PC-3 (cell line): ENCODE measurements around the gene SUGT1. TPM values are rescaled to one million over a fixed set of nuclear protein-coding genes. Genes with fewer than 3 reads are reported as not detected.
"Not testable (repeated sequence)": the region's sequence is repeated elsewhere in the genome, so short reads cannot be mapped to it uniquely, and the experiment has no call there.

ENCODE experiments used
- ATAC-seq: fragments of 200-7000 bp; cut with Tn5 transposase; 2 replicates; pipeline ENCODE4 v1.9.1; 2020; ENCODE audit warnings: mild to moderate bottlenecking, moderate library complexity
- BruUV-seq: library from RNA; stranded (reverse); fragments of 400-500 nt; replicated peaks from 2 replicates; lab custom pipeline; 2021; lab: Mats Ljungman, UMichigan
- CTCF ChIA-PET: fragments of 300-600 bp; sonication (Branson Sonifier 250); formaldehyde crosslinking; loops from one replicate; lab custom pipeline; 2022; ENCODE audit warnings: antibody characterized with exemption; lab: Charles Lee
- POLR2A ChIA-PET: fragments of 300-600 bp; sonication (Branson Sonifier 250); formaldehyde crosslinking; loops from one replicate; lab custom pipeline; 2022; ENCODE audit warnings: antibody characterized with exemption; ENCODE audit not compliant: unreplicated experiment; lab: Charles Lee
- DNase-seq: peaks from one replicate; pipeline ENCODE4 v3.0.0-alpha.2; 2015
- H2AFZ ChIP-seq: fragments of 300-600 bp; sonication (generic); 2 replicates; pipeline ENCODE4 v1.6.0; 2016; ENCODE audit warnings: antibody characterized with exemption, low read length
- H3F3A ChIP-seq: fragments of 300-600 bp; sonication (generic); one replicate; pipeline ENCODE4 v1.6.0; 2017; ENCODE audit warnings: antibody characterized with exemption, low read length, control low read depth, mild to moderate bottlenecking; ENCODE audit not compliant: unreplicated experiment
- H3K27ac ChIP-seq: fragments of 300-600 bp; sonication (generic); 2 replicates; pipeline ENCODE4 v1.5.1; 2016; ENCODE audit warnings: mild to moderate bottlenecking, low read length
- H3K27me3 ChIP-seq: fragments of 300-600 bp; sonication (generic); 2 replicates; pipeline ENCODE4 v1.6.1; 2016; ENCODE audit warnings: low read length, mixed read lengths
- H3K36me3 ChIP-seq: fragments of 300-600 bp; sonication (generic); 2 replicates; pipeline ENCODE4 v1.6.1; 2016; ENCODE audit warnings: low read depth, mixed run types, low read length, mixed read lengths
- H3K4me1 ChIP-seq: fragments of 300-600 bp; sonication (generic); 2 replicates; pipeline ENCODE4 v1.5.1; 2016; ENCODE audit warnings: low read length; ENCODE audit not compliant: insufficient read depth
- H3K4me2 ChIP-seq: fragments of 300-600 bp; sonication (generic); 2 replicates; pipeline ENCODE4 v1.6.0; 2016; ENCODE audit warnings: low read length
- H3K4me3 ChIP-seq: fragments of 300-600 bp; sonication (generic); 2 replicates; pipeline ENCODE4 v1.5.1; 2016; ENCODE audit warnings: mild to moderate bottlenecking, low read length, mixed read lengths
- H3K79me2 ChIP-seq: fragments of 300-600 bp; sonication (generic); 2 replicates; pipeline ENCODE4 v1.6.1; 2017; ENCODE audit warnings: low read length, mixed read lengths
- H3K9ac ChIP-seq: fragments of 300-600 bp; sonication (generic); 2 replicates; pipeline ENCODE4 v1.6.0; 2016; ENCODE audit warnings: mild to moderate bottlenecking, low read length
- H3K9me2 ChIP-seq: fragments of 300-600 bp; sonication (generic); replicated peaks from 2 replicates; pipeline ENCODE4 v1.6.1; 2016; ENCODE audit warnings: mixed run types, low read length, mixed read lengths
- H3K9me3 ChIP-seq: fragments of 300-600 bp; sonication (generic); 2 replicates; pipeline ENCODE4 v1.6.1; 2016; ENCODE audit warnings: low read length, mixed read lengths
- H4K20me1 ChIP-seq: fragments of 300-600 bp; sonication (generic); 2 replicates; pipeline ENCODE4 v1.6.1; 2016; ENCODE audit warnings: low read length, mixed read lengths
- EZH2 ChIP-seq: fragments of 300-600 bp; sonication (generic); IDR thresholded peaks from one replicate; pipeline ENCODE4 v1.6.1; 2017; ENCODE audit warnings: antibody characterized with exemption, mild to moderate bottlenecking, low read length; ENCODE audit not compliant: unreplicated experiment
- EZH2phosphoT487 ChIP-seq: fragments of 300-600 bp; sonication (generic); IDR thresholded peaks from 2 replicates; pipeline ENCODE4 v1.6.1; 2018; ENCODE audit warnings: mild to moderate bottlenecking, antibody characterized with exemption, low read length, borderline replicate concordance
- intact Hi-C: fragments of 100-400 bp; cut with micrococcal nuclease; formaldehyde crosslinking; loops from 2 replicates; pipeline ENCODE4 v1.9.0; 2023
- total RNA-seq: library from RNA; depleted of rRNA; stranded (reverse); fragments of >200 nt; gene quantifications from 2 replicates; pipeline ENCODE4 v1.2.3, GENCODE V29; 2014
- TF ChIP-seq, protein P1 (sequence below): fragments of 300-600 bp; sonication (generic); conservative IDR thresholded peaks from 2 replicates; pipeline ENCODE4 v1.5.1; 2017; ENCODE audit warnings: antibody characterized with exemption, low read depth, mild to moderate bottlenecking, low read length

The SUGT1 gene
- total RNA-seq, 1 experiment from 2014 or later, result 29.3 TPM

GRCh38 chr13:52712385-52712784 is 59.7 kb downstream of the SUGT1 start:
- TF ChIP-seq EZH2 (no peak), EZH2phosphoT487 (no peak)
- TF ChIP-seq, protein P1, sequence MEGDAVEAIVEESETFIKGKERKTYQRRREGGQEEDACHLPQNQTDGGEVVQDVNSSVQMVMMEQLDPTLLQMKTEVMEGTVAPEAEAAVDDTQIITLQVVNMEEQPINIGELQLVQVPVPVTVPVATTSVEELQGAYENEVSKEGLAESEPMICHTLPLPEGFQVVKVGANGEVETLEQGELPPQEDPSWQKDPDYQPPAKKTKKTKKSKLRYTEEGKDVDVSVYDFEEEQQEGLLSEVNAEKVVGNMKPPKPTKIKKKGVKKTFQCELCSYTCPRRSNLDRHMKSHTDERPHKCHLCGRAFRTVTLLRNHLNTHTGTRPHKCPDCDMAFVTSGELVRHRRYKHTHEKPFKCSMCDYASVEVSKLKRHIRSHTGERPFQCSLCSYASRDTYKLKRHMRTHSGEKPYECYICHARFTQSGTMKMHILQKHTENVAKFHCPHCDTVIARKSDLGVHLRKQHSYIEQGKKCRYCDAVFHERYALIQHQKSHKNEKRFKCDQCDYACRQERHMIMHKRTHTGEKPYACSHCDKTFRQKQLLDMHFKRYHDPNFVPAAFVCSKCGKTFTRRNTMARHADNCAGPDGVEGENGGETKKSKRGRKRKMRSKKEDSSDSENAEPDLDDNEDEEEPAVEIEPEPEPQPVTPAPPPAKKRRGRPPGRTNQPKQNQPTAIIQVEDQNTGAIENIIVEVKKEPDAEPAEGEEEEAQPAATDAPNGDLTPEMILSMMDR, result no peak
- no peak for ATAC-seq
- Histone ChIP-seq H3F3A (no peaks in the 10 kb centered on the region), H3K4me1 (no peaks in the 10 kb centered on the region), H4K20me1 (no peaks in the 10 kb centered on the region), H3K9me2 (no peaks in the 10 kb centered on the region), H3K79me2 (no peaks in the 10 kb centered on the region), H3K9ac (no peak overlapping the region), H2AFZ (no peak overlapping the region), H3K27me3 (peaks cover 7% of the 10 kb centered on the region; the same call in 1 of the 2 replicates), H3K4me3 (no peak overlapping the region), H3K36me3 (no peaks in the 10 kb centered on the region), H3K27ac (no peak overlapping the region), H3K9me3 (no peaks in the 10 kb centered on the region), H3K4me2 (no peak overlapping the region)
- no TSS peak for BruUV-seq
- no peak for DNase-seq
- intact Hi-C loops, result no loop called here
- ChIA-PET POLR2A (no interaction called here), CTCF (no interaction called here)

DNA sequence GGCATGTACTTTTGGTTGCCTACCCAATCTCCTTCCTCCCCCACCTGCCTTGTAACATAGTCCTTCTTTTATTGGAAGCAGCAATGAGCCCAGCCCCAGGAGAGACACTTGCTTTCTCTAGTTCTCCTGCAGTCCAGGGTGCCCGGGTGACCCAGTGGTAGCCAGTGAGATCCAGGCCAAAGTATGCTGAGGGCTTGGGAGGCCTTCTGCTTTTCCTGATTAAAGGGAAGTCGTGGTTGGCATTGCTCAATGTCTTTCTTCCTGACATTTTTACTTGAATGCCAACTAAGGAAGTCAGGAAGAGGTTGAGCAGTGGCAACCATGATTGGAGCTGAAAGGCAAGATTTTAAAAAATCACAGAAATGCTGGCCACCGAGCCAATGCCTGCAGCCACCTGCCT is 61.3 kb downstream of the SUGT1 start:
- H3K27me3 ChIP-seq, result peaks cover 7% of the 10 kb centered on the region; the same call in 1 of the 2 replicates
- no peaks in the 10 kb centered on the region for H4K20me1 ChIP-seq
- DNase-seq (no peak), ATAC-seq (no peak)
- H3K4me3 ChIP-seq, result no peak overlapping the region
- H3F3A ChIP-seq, result no peaks in the 10 kb centered on the region
- BruUV-seq, result no TSS peak
- H3K4me2 ChIP-seq, result no peak overlapping the region
- intact Hi-C loops, result no loop called here
- H3K79me2 ChIP-seq, result no peaks in the 10 kb centered on the region
- no peaks in the 10 kb centered on the region for H3K36me3 ChIP-seq
- H3K9ac ChIP-seq, result no peak overlapping the region
- H3K9me2 ChIP-seq, result no peaks in the 10 kb centered on the region
- ChIA-PET CTCF (no interaction called here), POLR2A (no interaction called here)
- no peaks in the 10 kb centered on the region for H3K4me1 ChIP-seq
- no peaks in the 10 kb centered on the region for H3K9me3 ChIP-seq
- TF ChIP-seq EZH2 (no peak), EZH2phosphoT487 (no peak)
- TF ChIP-seq, protein P1, result no peak
- H2AFZ ChIP-seq, result no peak overlapping the region
- no peak overlapping the region for H3K27ac ChIP-seq

GRCh38 chr13:52720904-52721303 is 68.3 kb downstream of the SUGT1 start:
- H3K27me3 ChIP-seq, H3K4me3 ChIP-seq, H2AFZ ChIP-seq, CTCF ChIA-PET, H3K9ac ChIP-seq, H3K4me1 ChIP-seq, H3K27ac ChIP-seq, H3K9me2 ChIP-seq, H3K36me3 ChIP-seq, H3F3A ChIP-seq, ATAC-seq, H3K4me2 ChIP-seq, H3K79me2 ChIP-seq, POLR2A ChIA-PET, BruUV-seq, H4K20me1 ChIP-seq, intact Hi-C loops, H3K9me3 ChIP-seq: not testable (repeated sequence)
- peak; percentile 4 for DNase-seq

DNA sequence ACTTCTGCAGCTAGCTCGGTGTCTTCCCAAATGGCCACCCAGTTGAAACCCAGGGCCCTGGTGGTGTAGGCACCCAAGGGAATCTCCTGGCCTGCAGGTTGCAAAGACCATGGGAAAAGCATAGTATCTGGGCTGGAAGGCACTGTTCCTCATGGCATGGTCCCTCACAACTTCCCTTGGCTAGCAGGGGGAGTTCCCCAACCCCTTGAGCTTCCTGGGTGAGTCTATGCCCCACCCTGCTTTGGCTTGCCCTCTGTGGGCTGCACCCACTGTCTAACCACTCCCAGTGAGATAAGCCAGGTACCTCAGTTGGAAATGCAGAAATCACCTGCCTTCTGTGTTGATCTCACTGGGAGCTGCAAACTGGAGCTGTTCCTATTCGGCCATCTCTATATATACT is 68.7 kb downstream of the SUGT1 start:
- H3K27ac ChIP-seq, DNase-seq, ATAC-seq: not testable (repeated sequence)

More for the DNA sequence above, 68.7 kb downstream of the SUGT1 start:
- H3K27me3 ChIP-seq, H3K4me1 ChIP-seq, H3F3A ChIP-seq, H3K9me3 ChIP-seq, H4K20me1 ChIP-seq, intact Hi-C loops, H3K9me2 ChIP-seq, H3K4me3 ChIP-seq, H3K9ac ChIP-seq, H2AFZ ChIP-seq, H3K36me3 ChIP-seq, CTCF ChIA-PET, POLR2A ChIA-PET, BruUV-seq, H3K4me2 ChIP-seq, H3K79me2 ChIP-seq: not testable (repeated sequence)
